Activated T-cell treated with anti-CD3 and anti-CD28 coated beads, Interleukin-2, amount 50 U/mL, for 24 hours (primary cell): ENCODE measurements around the gene NDUFAF4.

Experiments
- DNase-seq: peaks from one replicate; pipeline ENCODE4 v3.0.0-alpha.2; 2020
- H3K27ac Mint-ChIP-seq: 2 replicates; pipeline ENCODE4 v1.8.0; 2020; ENCODE audit warnings: mild to moderate bottlenecking, mixed read lengths
- H3K27me3 Mint-ChIP-seq: 2 replicates; pipeline ENCODE4 v1.8.0; 2020; ENCODE audit warnings: mixed read lengths
- H3K36me3 Mint-ChIP-seq: 2 replicates; pipeline ENCODE4 v1.8.0; 2020; ENCODE audit warnings: low read depth, mixed read lengths
- H3K4me1 Mint-ChIP-seq: 2 replicates; pipeline ENCODE4 v1.8.0; 2020; ENCODE audit warnings: low read depth, mixed read lengths
- H3K4me3 Mint-ChIP-seq: 2 replicates; pipeline ENCODE4 v1.8.0; 2020; ENCODE audit warnings: mild to moderate bottlenecking, moderate library complexity, mixed read lengths
- H3K9me3 Mint-ChIP-seq: 2 replicates; pipeline ENCODE4 v1.8.0; 2020; ENCODE audit warnings: mixed read lengths

NDUFAF4 gene

GRCh38 chr6:96897396-96898240, at the start of gene NDUFAF4:
NDUFAF4 (minus strand) TSS chr6:96897891; CDS start chr6:96897801, 90 bp downstream.
- peak within 1 kb of the TSS; percentile 99 for H3K27ac Mint-ChIP-seq

GRCh38 chr6:96947055-96947454, 49.4 kb upstream of the NDUFAF4 start:
- H3K27ac Mint-ChIP-seq, result no peak overlapping the region
- no peak overlapping the region for H3K4me3 Mint-ChIP-seq
- H3K36me3 Mint-ChIP-seq, result no peaks in the 10 kb centered on the region

More at GRCh38 chr6:96897396-96898240, at the start of gene NDUFAF4:
- peak within 1 kb of the TSS; percentile 96 for H3K4me3 Mint-ChIP-seq
- H3K4me1 Mint-ChIP-seq, result peaks cover 38% of the 10 kb centered on the region
- H3K9me3 Mint-ChIP-seq, result no peaks in the 10 kb centered on the region
- peak; percentile 97 for DNase-seq
- peaks cover 12% of the 10 kb centered on the region for H3K27me3 Mint-ChIP-seq
- peaks cover 35% of the 10 kb centered on the region for H3K36me3 Mint-ChIP-seq

GRCh38 chr6:96943555-96944215, 46.0 kb upstream of the NDUFAF4 start:
- no peak overlapping the region for H3K4me3 Mint-ChIP-seq
- peaks cover 27% of the 10 kb centered on the region for H3K4me1 Mint-ChIP-seq
- H3K9me3 Mint-ChIP-seq, result no peaks in the 10 kb centered on the region
- H3K36me3 Mint-ChIP-seq, result no peaks in the 10 kb centered on the region
- no peak for DNase-seq
- no peaks in the 10 kb centered on the region for H3K27me3 Mint-ChIP-seq
- H3K27ac Mint-ChIP-seq, result no peak overlapping the region

More at GRCh38 chr6:96947055-96947454, 49.4 kb upstream of the NDUFAF4 start:
- Mint-ChIP-seq H3K9me3 (no peaks in the 10 kb centered on the region), H3K4me1 (peaks cover 10% of the 10 kb centered on the region), H3K27me3 (no peaks in the 10 kb centered on the region)
- DNase-seq, result no peak

- Mint-ChIP-seq H3K4me3 (no peak overlapping the region), H3K27ac (no peak overlapping the region), H3K27me3 (no peaks in the 10 kb centered on the region), H3K4me1 (peaks cover 31% of the 10 kb centered on the region), H3K9me3 (no peaks in the 10 kb centered on the region), H3K36me3 (no peaks in the 10 kb centered on the region)
- no peak for DNase-seq
These were observed 45.0 kb upstream of the NDUFAF4 start for GRCh38 chr6:96942676-96943075.

- H3K4me3 Mint-ChIP-seq, result no peak overlapping the region
- no peaks in the 10 kb centered on the region for H3K9me3 Mint-ChIP-seq
- DNase-seq, result no peak
- no peaks in the 10 kb centered on the region for H3K27me3 Mint-ChIP-seq
- no peaks in the 10 kb centered on the region for H3K36me3 Mint-ChIP-seq
- no peak overlapping the region for H3K27ac Mint-ChIP-seq
- H3K4me1 Mint-ChIP-seq, result peaks cover 21% of the 10 kb centered on the region
These were observed 42.6 kb upstream of the NDUFAF4 start for GRCh38 chr6:96940322-96940721.

GRCh38 chr6:96939007-96939805, 41.5 kb upstream of the NDUFAF4 start:
- no peak for DNase-seq
- no peaks in the 10 kb centered on the region for H3K9me3 Mint-ChIP-seq
- peak overlapping the region; percentile 42 for H3K27ac Mint-ChIP-seq
- no peaks in the 10 kb centered on the region for H3K27me3 Mint-ChIP-seq
- H3K36me3 Mint-ChIP-seq, result no peaks in the 10 kb centered on the region
- peaks cover 21% of the 10 kb centered on the region for H3K4me1 Mint-ChIP-seq
- no peak overlapping the region for H3K4me3 Mint-ChIP-seq

GRCh38 chr6:96934087-96934486, 36.4 kb upstream of the NDUFAF4 start:
- H3K36me3 Mint-ChIP-seq, result no peaks in the 10 kb centered on the region
- H3K4me3 Mint-ChIP-seq, result no peak overlapping the region
- no peak for DNase-seq
- no peaks in the 10 kb centered on the region for H3K9me3 Mint-ChIP-seq
- H3K4me1 Mint-ChIP-seq, result peaks cover 7% of the 10 kb centered on the region
- H3K27ac Mint-ChIP-seq, result no peak overlapping the region
- H3K27me3 Mint-ChIP-seq, result no peaks in the 10 kb centered on the region

- no peak for DNase-seq
- Mint-ChIP-seq H3K27me3 (no peaks in the 10 kb centered on the region), H3K27ac (no peak overlapping the region), H3K4me3 (no peak overlapping the region), H3K4me1 (no peaks in the 10 kb centered on the region), H3K9me3 (no peaks in the 10 kb centered on the region), H3K36me3 (no peaks in the 10 kb centered on the region)
These were observed 33.5 kb upstream of the NDUFAF4 start for GRCh38 chr6:96931198-96931597.

- no peaks in the 10 kb centered on the region for H3K9me3 Mint-ChIP-seq
- H3K4me1 Mint-ChIP-seq, result peaks cover 13% of the 10 kb centered on the region
- DNase-seq, result no peak
- H3K4me3 Mint-ChIP-seq, result no peak overlapping the region
- no peaks in the 10 kb centered on the region for H3K27me3 Mint-ChIP-seq
- H3K27ac Mint-ChIP-seq, result no peak overlapping the region
- H3K36me3 Mint-ChIP-seq, result peaks cover 2% of the 10 kb centered on the region
These were observed 32.0 kb upstream of the NDUFAF4 start for GRCh38 chr6:96929741-96930140.

- Mint-ChIP-seq H3K4me3 (no peak overlapping the region), H3K36me3 (peaks cover 3% of the 10 kb centered on the region), H3K27me3 (no peaks in the 10 kb centered on the region), H3K9me3 (no peaks in the 10 kb centered on the region), H3K4me1 (peaks cover 25% of the 10 kb centered on the region), H3K27ac (no peak overlapping the region)
- DNase-seq, result no peak
These were observed 30.0 kb upstream of the NDUFAF4 start for GRCh38 chr6:96927660-96928059.

- no peaks in the 10 kb centered on the region for H3K9me3 Mint-ChIP-seq
- no peak for DNase-seq
- H3K27ac Mint-ChIP-seq, result no peak overlapping the region
- H3K4me3 Mint-ChIP-seq, result no peak overlapping the region
- no peaks in the 10 kb centered on the region for H3K27me3 Mint-ChIP-seq
- H3K4me1 Mint-ChIP-seq, result peaks cover 36% of the 10 kb centered on the region
- peaks cover 3% of the 10 kb centered on the region for H3K36me3 Mint-ChIP-seq
These were observed 28.7 kb upstream of the NDUFAF4 start for GRCh38 chr6:96926425-96926824.

- Mint-ChIP-seq H3K27ac (no peak overlapping the region), H3K9me3 (no peaks in the 10 kb centered on the region), H3K4me1 (peaks cover 40% of the 10 kb centered on the region), H3K36me3 (peaks cover 3% of the 10 kb centered on the region), H3K27me3 (no peaks in the 10 kb centered on the region), H3K4me3 (peak overlapping the region; percentile 86)
- DNase-seq, result no peak
These were observed 27.6 kb upstream of the NDUFAF4 start for GRCh38 chr6:96925290-96925687.

- Mint-ChIP-seq H3K4me3 (peak overlapping the region; percentile 81), H3K36me3 (peaks cover 3% of the 10 kb centered on the region), H3K4me1 (peaks cover 40% of the 10 kb centered on the region), H3K27me3 (no peaks in the 10 kb centered on the region), H3K27ac (peak overlapping the region; percentile 88), H3K9me3 (no peaks in the 10 kb centered on the region)
- no peak for DNase-seq
These were observed 26.3 kb upstream of the NDUFAF4 start for GRCh38 chr6:96923871-96924493.

GRCh38 chr6:96923400-96923799, 25.7 kb upstream of the NDUFAF4 start:
- H3K4me1 Mint-ChIP-seq, result peaks cover 40% of the 10 kb centered on the region
- no peaks in the 10 kb centered on the region for H3K9me3 Mint-ChIP-seq
- DNase-seq, result no peak
- peaks cover 3% of the 10 kb centered on the region for H3K36me3 Mint-ChIP-seq
- peak overlapping the region; percentile 81 for H3K4me3 Mint-ChIP-seq
- no peaks in the 10 kb centered on the region for H3K27me3 Mint-ChIP-seq
- H3K27ac Mint-ChIP-seq, result peak overlapping the region; percentile 88
